CD14-positive monocyte (primary cell): Measurements from ENCODE around the gene GALNT10. TPM values are rescaled to one million over a fixed set of nuclear protein-coding genes. Genes with fewer than 3 reads are reported as not detected.

Source experiments
- DNase-seq, 3 donors: peaks; one replicate each; pipeline ENCODE4 v3.0.0-alpha.2; 2011 to 2022
- H2AFZ ChIP-seq: 2 replicates; pipeline ENCODE4 v1.6.0; 2012; ENCODE audit warnings: mild to moderate bottlenecking, low read depth, low read length, inconsistent platforms; ENCODE audit not compliant: insufficient read depth, poor library complexity, severe bottlenecking
- H3K27ac ChIP-seq, 2 donors: 1 replicate in 1 of 2; 2 replicates in 1 of 2; pipeline ENCODE4 v1.5.1; 2012 to 2013; ENCODE audit warnings: low read length in 2 of 2, control low read depth in 1 of 2, inconsistent platforms in 1 of 2, low read depth in 1 of 2, mild to moderate bottlenecking in 1 of 2
- H3K27me3 ChIP-seq, 2 donors: one replicate each; pipeline versions ENCODE4 v1.6.0 to v1.6.1; 2011 to 2013; ENCODE audit warnings: low read length in 2 of 2; ENCODE audit not compliant: control insufficient read depth in 2 of 2, insufficient read depth in 2 of 2
- H3K36me3 ChIP-seq, 2 donors: replicated peaks in 1 of 2; 1 replicate in 1 of 2; 2 replicates in 1 of 2; pipeline versions ENCODE4 v1.5.1 to v1.6.1; 2012 to 2013; ENCODE audit warnings: low read length in 2 of 2, control low read depth in 1 of 2, inconsistent platforms in 1 of 2, mild to moderate bottlenecking in 1 of 2; ENCODE audit not compliant: insufficient read depth in 2 of 2, control insufficient read depth in 1 of 2
- H3K4me1 ChIP-seq, 2 donors: 1 replicate in 1 of 2; 2 replicates in 1 of 2; pipeline versions ENCODE4 v1.5.1 to v1.6.1; 2012 to 2013; ENCODE audit warnings: low read length in 2 of 2, control low read depth in 1 of 2, inconsistent platforms in 1 of 2, mild to moderate bottlenecking in 1 of 2, moderate library complexity in 1 of 2; ENCODE audit not compliant: insufficient read depth in 2 of 2, control insufficient read depth in 1 of 2
- H3K4me2 ChIP-seq: replicated peaks from 2 replicates; pipeline ENCODE3; 2012; ENCODE audit warnings: low read length, moderate library complexity, mild to moderate bottlenecking; ENCODE audit not compliant: poor library complexity, severe bottlenecking; ENCODE audit errors: extremely low read depth
- H3K4me3 ChIP-seq, 3 experiments: fragments of 200-600 bp in 1 of 3; sonication (generic) in 1 of 3; replicated peaks in 1 of 3; 1 replicate in 2 of 3; 2 replicates in 1 of 3; pipeline ENCODE4 v1.5.1; 2011 to 2013; ENCODE audit warnings: low read length in 3 of 3, mild to moderate bottlenecking in 3 of 3, control low read depth in 2 of 3, low read depth in 2 of 3, inconsistent platforms in 1 of 3, moderate library complexity in 1 of 3
- H3K79me2 ChIP-seq: 2 replicates; pipeline ENCODE4 v1.6.0; 2012; ENCODE audit warnings: mild to moderate bottlenecking, control low read depth, inconsistent platforms, low read length, moderate library complexity; ENCODE audit not compliant: insufficient read depth
- H3K9ac ChIP-seq: 2 replicates; pipeline ENCODE4 v1.6.0; 2017; ENCODE audit warnings: low read length, mild to moderate bottlenecking; ENCODE audit not compliant: insufficient read depth, poor library complexity, severe bottlenecking
- H3K9me3 ChIP-seq, 2 donors: replicated peaks in 1 of 2; 1 replicate in 1 of 2; 2 replicates in 1 of 2; pipeline versions ENCODE4 v1.5.1 to v1.6.1; 2012 to 2013; ENCODE audit warnings: low read length in 2 of 2, control low read depth in 1 of 2; ENCODE audit not compliant: control insufficient read depth in 1 of 2, insufficient read depth in 1 of 2
- H4K20me1 ChIP-seq: 2 replicates; pipeline ENCODE4 v1.6.0; 2012; ENCODE audit warnings: mild to moderate bottlenecking, low read length, control low read depth, moderate library complexity; ENCODE audit not compliant: insufficient read depth
- H3K27ac Mint-ChIP-seq, 7 donors: one replicate each; pipeline ENCODE4 v1.8.0; 2020; ENCODE audit warnings: mild to moderate bottlenecking in 7 of 7, mixed read lengths in 7 of 7, moderate library complexity in 6 of 7, inconsistent platforms in 2 of 7
- H3K27me3 Mint-ChIP-seq, 3 donors: one replicate each; pipeline ENCODE4 v1.8.0; 2021 to 2022; ENCODE audit warnings: low read depth in 3 of 3, mild to moderate bottlenecking in 3 of 3, mixed read lengths in 3 of 3, moderate library complexity in 3 of 3, inconsistent platforms in 1 of 3
- H3K36me3 Mint-ChIP-seq, 2 donors: one replicate each; pipeline ENCODE4 v1.8.0; 2020; ENCODE audit warnings: mixed read lengths in 2 of 2, inconsistent platforms in 1 of 2, mild to moderate bottlenecking in 1 of 2
- H3K4me1 Mint-ChIP-seq: one replicate; pipeline ENCODE4 v1.8.0; 2020; ENCODE audit warnings: mild to moderate bottlenecking, mixed read lengths
- H3K4me3 Mint-ChIP-seq, 2 donors: one replicate each; pipeline ENCODE4 v1.8.0; 2020; ENCODE audit warnings: mild to moderate bottlenecking in 2 of 2, mixed read lengths in 2 of 2, moderate library complexity in 1 of 2
- H3K9me3 Mint-ChIP-seq, 7 donors: one replicate each; pipeline ENCODE4 v1.8.0; 2020 to 2022; ENCODE audit warnings: mixed read lengths in 7 of 7, mild to moderate bottlenecking in 6 of 7, moderate library complexity in 6 of 7, inconsistent platforms in 2 of 7
- CTCF ChIP-seq: fragments of 200-600 bp; IDR thresholded peaks from one replicate; pipeline ENCODE4 v1.8.0; 2022; ENCODE audit warnings: antibody characterized with exemption, mild to moderate bottlenecking
- WGBS: methylation state at CpG from one replicate; pipeline ENCODE4 v1.1.5; 2013; ENCODE audit warnings: missing lambda C conversion rate; ENCODE audit not compliant: insufficient coverage; 5-methylcytosine and 5-hydroxymethylcytosine counted together
- intact Hi-C, 2 donors: fragments of 100-400 bp; cut with micrococcal nuclease; formaldehyde crosslinking; loops; one replicate each; pipeline versions ENCODE4 v1.15.0 to v1.15.1; 2023
- polyA plus RNA-seq, 3 donors: library from polyadenylated mRNA; depleted of rRNA in 1 of 3; unstranded in 2 of 3; stranded (reverse) in 1 of 3; fragments of 300-500 nt in 2 of 3; fragments of >200 nt in 1 of 3; fragmentation: Illumina TruSeq in 2 of 3; gene quantifications; 1 replicate in 2 of 3; 2 replicates in 1 of 3; pipeline ENCODE4 v1.2.3, GENCODE V29; 2012 to 2021

The GALNT10 gene
- polyA plus RNA-seq, 3 donors: 6.2 to 11.6 (median 7.3) TPM

GRCh38 chr5:154422298-154422697 lies 231.8 kb downstream of the GALNT10 start:
- Histone ChIP-seq H3K27ac (no peak overlapping the region), H3K9ac (no peak overlapping the region), H3K4me2 (no peak overlapping the region), H3K4me1 (no peaks in the 10 kb centered on the region), H3K36me3 (peaks cover 22 to 46% of the 10 kb centered on the region in 2 donors), H3K4me3 (no peak overlapping the region), H3K79me2 (no peaks in the 10 kb centered on the region), H3K27me3 (no peaks in the 10 kb centered on the region), H4K20me1 (no peaks in the 10 kb centered on the region), H2AFZ (no peak overlapping the region), H3K9me3 (no peaks in the 10 kb centered on the region)
- no peak overlapping the region for H3K4me3 Mint-ChIP-seq
- peaks cover 2 to 7% (median 4%) of the 10 kb centered on the region in 7 donors for H3K9me3 Mint-ChIP-seq
- peaks cover 0 to 1% (median 0%) of the 10 kb centered on the region in 3 donors for H3K27me3 Mint-ChIP-seq
- no peak for TF ChIP-seq CTCF
- intact Hi-C loops: no loop called here
- H3K27ac Mint-ChIP-seq: no peak overlapping the region
- 80% methylated on average over 2 of the region's 2 CpGs for WGBS
- no peak for DNase-seq
- peaks cover 37 to 58% of the 10 kb centered on the region in 2 donors for H3K36me3 Mint-ChIP-seq
- no peaks in the 10 kb centered on the region for H3K4me1 Mint-ChIP-seq

- no peak for TF ChIP-seq CTCF
- H3K36me3 ChIP-seq: no peaks in the 10 kb centered on the region
- H3K36me3 Mint-ChIP-seq: peaks cover 4 to 24% of the 10 kb centered on the region in 2 donors
- H3K79me2 ChIP-seq: no peaks in the 10 kb centered on the region
- H3K4me2 ChIP-seq: no peak overlapping the region
- H2AFZ ChIP-seq: no peak overlapping the region
- H3K4me3 Mint-ChIP-seq: no peak overlapping the region
- no peak overlapping the region for H3K9ac ChIP-seq
- no peak overlapping the region for H3K4me3 ChIP-seq
- no peaks in the 10 kb centered on the region for H4K20me1 ChIP-seq
- H3K4me1 ChIP-seq: no peaks in the 10 kb centered on the region
- no peaks in the 10 kb centered on the region for H3K9me3 ChIP-seq
- no peak for DNase-seq
- H3K27me3 Mint-ChIP-seq: peaks cover 0 to 3% (median 0%) of the 10 kb centered on the region in 3 donors
- H3K27me3 ChIP-seq: no peaks in the 10 kb centered on the region
- intact Hi-C loops: no loop called here
- no peak overlapping the region for H3K27ac Mint-ChIP-seq
- H3K4me1 Mint-ChIP-seq: no peaks in the 10 kb centered on the region
- no CpG with 5 or more reads among the region's 3 CpGs for WGBS
- peaks cover 0 to 3% (median 2%) of the 10 kb centered on the region in 7 donors for H3K9me3 Mint-ChIP-seq
- no peak overlapping the region for H3K27ac ChIP-seq
Observed at GRCh38 chr5:154428208-154428607, 237.7 kb downstream of the GALNT10 start.
